GM19023 (cell line): Measurements from ENCODE around the gene LCN10.
A peak's percentile ranks its signal among the peaks of the same experiment; 100 is the strongest.
"Not testable (repeated sequence)": the region's sequence is repeated elsewhere in the genome, so short reads cannot be mapped to it uniquely, and the experiment has no call there.

Experiments used
- ATAC-seq: cut with Tn5 transposase; IDR thresholded peaks from one replicate; pipeline ENCODE4 v1.9.1; 2021; ENCODE audit warnings: mild to moderate bottlenecking, moderate library complexity; ENCODE audit not compliant: unreplicated experiment

The LCN10 gene

GRCh38 chr9:136704741-136705140, 38.0 kb downstream of the LCN10 start:
- not testable (repeated sequence) for ATAC-seq

GRCh38 chr9:136703276-136703860, 39.4 kb downstream of the LCN10 start:
- no peak for ATAC-seq

GRCh38 chr9:136701668-136702053, 41.1 kb downstream of the LCN10 start:
- no peak for ATAC-seq

GRCh38 chr9:136700959-136701667, 41.6 kb downstream of the LCN10 start:
- ATAC-seq = peak; percentile 61

- no peak for ATAC-seq
Observed at GRCh38 chr9:136700304-136700703, 42.4 kb downstream of the LCN10 start.

- ATAC-seq = no peak
Observed at GRCh38 chr9:136698635-136699246, 44.0 kb downstream of the LCN10 start.

- no peak for ATAC-seq
Observed at GRCh38 chr9:136697821-136698526, 44.8 kb downstream of the LCN10 start.

- ATAC-seq = no peak
Observed at GRCh38 chr9:136697146-136697820, 45.5 kb downstream of the LCN10 start.

GRCh38 chr9:136696502-136696901, 46.2 kb downstream of the LCN10 start:
- no peak for ATAC-seq

- ATAC-seq = no peak
Observed at GRCh38 chr9:136695955-136696354, 46.8 kb downstream of the LCN10 start.

GRCh38 chr9:136695435-136695895, 47.3 kb downstream of the LCN10 start:
- ATAC-seq = no peak

GRCh38 chr9:136694872-136695247, 47.9 kb downstream of the LCN10 start:
- no peak for ATAC-seq

- no peak for ATAC-seq
Observed at GRCh38 chr9:136694163-136694871, 48.4 kb downstream of the LCN10 start.

GRCh38 chr9:136693490-136694162, 49.1 kb downstream of the LCN10 start:
- ATAC-seq = no peak

GRCh38 chr9:136693135-136693489, 49.6 kb downstream of the LCN10 start:
- no peak for ATAC-seq

- ATAC-seq = no peak
Observed at GRCh38 chr9:136692185-136693134, 50.3 kb downstream of the LCN10 start.

GRCh38 chr9:136691316-136692184, 51.2 kb downstream of the LCN10 start:
- ATAC-seq = no peak

GRCh38 chr9:136690806-136691261, 51.9 kb downstream of the LCN10 start:
- no peak for ATAC-seq
